Stimulated activated naive B cell treated with anti-CD40 and anti-IgM and Interleukin-4, amounts not matched to agents 10 μg/mL and 1 μg/mL and 100 μg/mL, for 72 hours (primary cell): ENCODE data around the gene DEPDC5.

ENCODE experiments used
- ATAC-seq, 2 donors: fragments of 150-1000 bp; cut with Tn5 transposase; replicated peaks; 2 replicates each; pipeline ENCODE4 v1.10.0; 2021; ENCODE audit warnings: moderate library complexity in 1 of 2
- DNase-seq: peaks from one replicate; pipeline ENCODE4 v3.0.0; 2021
- H3K27ac Mint-ChIP-seq: one replicate; pipeline ENCODE4 v1.8.0; 2022; ENCODE audit warnings: mild to moderate bottlenecking, mixed read lengths
- H3K27me3 Mint-ChIP-seq, 2 donors: one replicate each; pipeline ENCODE4 v1.8.0; 2022; ENCODE audit warnings: mixed read lengths in 2 of 2
- H3K36me3 Mint-ChIP-seq, 2 donors: one replicate each; pipeline ENCODE4 v1.8.0; 2022; ENCODE audit warnings: mixed read lengths in 2 of 2, mild to moderate bottlenecking in 1 of 2
- H3K4me1 Mint-ChIP-seq, 2 donors: one replicate each; pipeline ENCODE4 v1.8.0; 2022; ENCODE audit warnings: mixed read lengths in 2 of 2, mild to moderate bottlenecking in 1 of 2
- H3K4me3 Mint-ChIP-seq, 2 donors: one replicate each; pipeline ENCODE4 v1.8.0; 2022; ENCODE audit warnings: mild to moderate bottlenecking in 2 of 2, mixed read lengths in 2 of 2, moderate library complexity in 1 of 2
- H3K9me3 Mint-ChIP-seq, 2 donors: one replicate each; pipeline ENCODE4 v1.8.0; 2022; ENCODE audit warnings: mixed read lengths in 2 of 2, mild to moderate bottlenecking in 1 of 2

The DEPDC5 gene

GRCh38 chr22:31838917-31839316 is 85.1 kb downstream of the DEPDC5 start:
- ATAC-seq = no peak
- H3K4me3 Mint-ChIP-seq = no peak overlapping the region
- peaks cover 2% of the 10 kb centered on the region in 2 donors for H3K4me1 Mint-ChIP-seq
- peaks cover 40 to 53% of the 10 kb centered on the region in 2 donors for H3K36me3 Mint-ChIP-seq
- DNase-seq = no peak
- H3K9me3 Mint-ChIP-seq = no peaks in the 10 kb centered on the region
- H3K27me3 Mint-ChIP-seq = no peaks in the 10 kb centered on the region
- H3K27ac Mint-ChIP-seq = peak overlapping the region; percentile 43

- Mint-ChIP-seq H3K36me3 (peaks cover 42 to 54% of the 10 kb centered on the region in 2 donors), H3K4me3 (no peak overlapping the region), H3K27ac (peak overlapping the region; percentile 0), H3K27me3 (no peaks in the 10 kb centered on the region), H3K4me1 (peaks cover 0 to 2% of the 10 kb centered on the region in 2 donors), H3K9me3 (no peaks in the 10 kb centered on the region)
- no peak for ATAC-seq
- no peak for DNase-seq
Observed at GRCh38 chr22:31839986-31840385, 86.2 kb downstream of the DEPDC5 start.

GRCh38 chr22:31840585-31840984 is 86.8 kb downstream of the DEPDC5 start:
- no peak for ATAC-seq
- H3K9me3 Mint-ChIP-seq = no peaks in the 10 kb centered on the region
- H3K4me1 Mint-ChIP-seq = peaks cover 0 to 2% of the 10 kb centered on the region in 2 donors
- no peak overlapping the region for H3K4me3 Mint-ChIP-seq
- H3K27me3 Mint-ChIP-seq = no peaks in the 10 kb centered on the region
- DNase-seq = no peak
- H3K36me3 Mint-ChIP-seq = peaks cover 47 to 60% of the 10 kb centered on the region in 2 donors
- no peak overlapping the region for H3K27ac Mint-ChIP-seq

GRCh38 chr22:31841078-31841827 is 87.4 kb downstream of the DEPDC5 start:
- H3K27me3 Mint-ChIP-seq = no peaks in the 10 kb centered on the region
- peaks cover 4 to 5% of the 10 kb centered on the region in 2 donors for H3K4me1 Mint-ChIP-seq
- H3K27ac Mint-ChIP-seq = peak overlapping the region; percentile 65

GRCh38 chr22:31843526-31843925 is 89.7 kb downstream of the DEPDC5 start:
- no peak for DNase-seq
- no peaks in the 10 kb centered on the region for H3K9me3 Mint-ChIP-seq
- H3K27me3 Mint-ChIP-seq = no peaks in the 10 kb centered on the region
- ATAC-seq = no peak
- peaks cover 6 to 10% of the 10 kb centered on the region in 2 donors for H3K4me1 Mint-ChIP-seq
- H3K4me3 Mint-ChIP-seq = no peak overlapping the region
- peaks cover 53 to 69% of the 10 kb centered on the region in 2 donors for H3K36me3 Mint-ChIP-seq
- H3K27ac Mint-ChIP-seq = no peak overlapping the region

More at GRCh38 chr22:31841078-31841827, 87.4 kb downstream of the DEPDC5 start:
- ATAC-seq (peak in 1 of 2 donors; percentile 47), DNase-seq (no peak)
- Mint-ChIP-seq H3K36me3 (peaks cover 50 to 66% of the 10 kb centered on the region in 2 donors), H3K4me3 (no peak overlapping the region), H3K9me3 (no peaks in the 10 kb centered on the region)

GRCh38 chr22:31844941-31845340 is 91.1 kb downstream of the DEPDC5 start:
- DNase-seq = no peak
- Mint-ChIP-seq H3K4me3 (no peak overlapping the region), H3K27me3 (no peaks in the 10 kb centered on the region), H3K4me1 (peaks cover 6 to 10% of the 10 kb centered on the region in 2 donors), H3K27ac (no peak overlapping the region), H3K36me3 (peaks cover 53 to 66% of the 10 kb centered on the region in 2 donors), H3K9me3 (no peaks in the 10 kb centered on the region)
- ATAC-seq = no peak

GRCh38 chr22:31846161-31847115 is 92.6 kb downstream of the DEPDC5 start:
- no peak overlapping the region for H3K27ac Mint-ChIP-seq

GRCh38 chr22:31848411-31848810 is 94.6 kb downstream of the DEPDC5 start:
- ATAC-seq (no peak), DNase-seq (no peak)
- H3K36me3 Mint-ChIP-seq = peaks cover 49 to 66% of the 10 kb centered on the region in 2 donors
- no peak overlapping the region for H3K4me3 Mint-ChIP-seq
- peaks cover 6 to 9% of the 10 kb centered on the region in 2 donors for H3K4me1 Mint-ChIP-seq
- no peak overlapping the region for H3K27ac Mint-ChIP-seq
- no peaks in the 10 kb centered on the region for H3K27me3 Mint-ChIP-seq
- no peaks in the 10 kb centered on the region for H3K9me3 Mint-ChIP-seq

More at GRCh38 chr22:31846161-31847115, 92.6 kb downstream of the DEPDC5 start:
- Mint-ChIP-seq H3K4me3 (no peak overlapping the region), H3K27me3 (no peaks in the 10 kb centered on the region), H3K9me3 (no peaks in the 10 kb centered on the region), H3K36me3 (peaks cover 55 to 66% of the 10 kb centered on the region in 2 donors), H3K4me1 (peaks cover 6 to 8% of the 10 kb centered on the region in 2 donors)
- DNase-seq (no peak), ATAC-seq (peak; percentile 66 to 72)

- DNase-seq = no peak
- Mint-ChIP-seq H3K27me3 (no peaks in the 10 kb centered on the region), H3K4me3 (no peak overlapping the region), H3K36me3 (peaks cover 51 to 62% of the 10 kb centered on the region in 2 donors), H3K9me3 (no peaks in the 10 kb centered on the region), H3K4me1 (peaks cover 6 to 9% of the 10 kb centered on the region in 2 donors), H3K27ac (no peak overlapping the region)
- ATAC-seq = no peak
Observed at GRCh38 chr22:31850135-31850534, 96.3 kb downstream of the DEPDC5 start.

- no peak for DNase-seq
- Mint-ChIP-seq H3K9me3 (no peaks in the 10 kb centered on the region), H3K4me1 (peaks cover 0 to 3% of the 10 kb centered on the region in 2 donors), H3K4me3 (no peak overlapping the region), H3K27ac (no peak overlapping the region), H3K27me3 (no peaks in the 10 kb centered on the region), H3K36me3 (peaks cover 34 to 50% of the 10 kb centered on the region in 2 donors)
- ATAC-seq = no peak
Observed at GRCh38 chr22:31852691-31853421, 99.0 kb downstream of the DEPDC5 start.

- H3K36me3 Mint-ChIP-seq = peaks cover 26 to 42% of the 10 kb centered on the region in 2 donors
- ATAC-seq (no peak), DNase-seq (no peak)
- no peaks in the 10 kb centered on the region for H3K9me3 Mint-ChIP-seq
- no peaks in the 10 kb centered on the region for H3K27me3 Mint-ChIP-seq
- peaks cover 0 to 3% of the 10 kb centered on the region in 2 donors for H3K4me1 Mint-ChIP-seq
- H3K27ac Mint-ChIP-seq = no peak overlapping the region
- H3K4me3 Mint-ChIP-seq = no peak overlapping the region
Observed at GRCh38 chr22:31853736-31854495, 100.1 kb downstream of the DEPDC5 start.

GRCh38 chr22:31857247-31857646 is 103.4 kb downstream of the DEPDC5 start:
- DNase-seq (no peak), ATAC-seq (no peak)
- H3K9me3 Mint-ChIP-seq = no peaks in the 10 kb centered on the region
- H3K27me3 Mint-ChIP-seq = no peaks in the 10 kb centered on the region
- H3K4me3 Mint-ChIP-seq = no peak overlapping the region
- H3K27ac Mint-ChIP-seq = no peak overlapping the region
- peaks cover 0 to 1% of the 10 kb centered on the region in 2 donors for H3K4me1 Mint-ChIP-seq
- H3K36me3 Mint-ChIP-seq = peaks cover 20 to 43% of the 10 kb centered on the region in 2 donors

GRCh38 chr22:31861226-31861840 is 107.5 kb downstream of the DEPDC5 start:
- Mint-ChIP-seq H3K27me3 (no peaks in the 10 kb centered on the region), H3K9me3 (no peaks in the 10 kb centered on the region), H3K4me1 (no peaks in the 10 kb centered on the region), H3K4me3 (no peak overlapping the region), H3K36me3 (peaks cover 7 to 28% of the 10 kb centered on the region in 2 donors), H3K27ac (no peak overlapping the region)
- ATAC-seq = no peak
- DNase-seq = no peak
